Measurements from ENCODE around the gene TGM1. TPM values are rescaled to one million over a fixed set of nuclear protein-coding genes. Genes with fewer than 3 reads are reported as not detected.

Gene TGM1
- total and polyA plus RNA-seq, 2 experiments from 2014 or later, result 0.31 to 0.63 TPM

- TF ChIP-seq REST (IDR thresholded peaks at IDR 0.05; ENCODE audit: unreplicated experiment) (no peak), POLR2AphosphoS5 (IDR thresholded peaks at IDR 0.05; ENCODE audit: low read depth) (no peak), ZNF114 (CRISPR knock-in tag; IDR thresholded peaks at IDR 0.05) (no peak), NANOG (IDR thresholded peaks at IDR 0.05; ENCODE audit: borderline replicate concordance) (no peak), STAT1 (IDR thresholded peaks at IDR 0.05; ENCODE audit: unreplicated experiment) (no peak), JUNB (IDR thresholded peaks at IDR 0.05; ENCODE audit: unreplicated experiment) (no peak), CREB1 (CRISPR knock-in tag; IDR thresholded peaks at IDR 0.05; ENCODE audit: low read depth) (no peak), EZH2phosphoT487 (IDR thresholded peaks at IDR 0.05; ENCODE audit: unreplicated experiment) (no peak), ZNF331 (CRISPR knock-in tag; IDR thresholded peaks at IDR 0.05; ENCODE audit: low read depth) (no peak), EZH2 (IDR thresholded peaks at IDR 0.05; ENCODE audit: low read depth, unreplicated experiment) (no peak), ZNF462 (CRISPR knock-in tag; IDR thresholded peaks at IDR 0.05) (no peak), CTCF (conservative IDR thresholded peaks at IDR 0.05; ENCODE audit: low read depth in 2 of 2) (no peak), ETS1 (IDR thresholded peaks at IDR 0.05) (no peak)
These were observed 26.9 kb downstream of the TGM1 start for GRCh38 chr14:24235804-24236688.

More at GRCh38 chr14:24235804-24236688, 26.9 kb downstream of the TGM1 start:
- no peak overlapping the region for H3K27ac Mint-ChIP-seq
- H3F3A ChIP-seq (replicated peaks; ENCODE audit: low read depth), result peaks cover 7% of the 10 kb centered on the region; the same call in 1 of the 2 replicates
- no peak overlapping the region for H3K4me3 Mint-ChIP-seq
- peaks cover 16% of the 10 kb centered on the region for H3K4me1 Mint-ChIP-seq
- peaks cover 24% of the 10 kb centered on the region for H3K79me2 ChIP-seq (replicated peaks; ENCODE audit: insufficient read depth)
- DNase-seq (ENCODE audit: low spot score), result no peak
- no peak overlapping the region for H2AFZ ChIP-seq
- no peak for ATAC-seq
- H3K36me3 ChIP-seq (ENCODE audit: insufficient read depth), result peaks cover 17% of the 10 kb centered on the region; the same call in 1 of the 2 replicates
- no peak overlapping the region for H3K4me2 ChIP-seq
- H4K20me1 ChIP-seq (replicated peaks; ENCODE audit: insufficient read depth), result peaks cover 3% of the 10 kb centered on the region; the same call in 1 of the 2 replicates
- H3K27me3 Mint-ChIP-seq (ENCODE audit: insufficient read depth, low read depth, poor library complexity), result peaks cover 7% of the 10 kb centered on the region
- no peak overlapping the region for H3K4me3 ChIP-seq
- no peaks in the 10 kb centered on the region for H3K27me3 ChIP-seq (ENCODE audit: insufficient read depth)
- peaks cover 14% of the 10 kb centered on the region for H3K4me1 ChIP-seq (ENCODE audit: insufficient read depth)
- no peaks in the 10 kb centered on the region for H3K9me3 Mint-ChIP-seq
- no peak overlapping the region for H3K27ac ChIP-seq (ENCODE audit: low read depth)
- peaks cover 52% of the 10 kb centered on the region for H3K36me3 Mint-ChIP-seq (ENCODE audit: low read depth)
- no peaks in the 10 kb centered on the region for H3K9me2 ChIP-seq (ENCODE audit: insufficient read depth)
